Loucy (cell line): ENCODE measurements around the gene PPP2R5C.
"Not testable (repeated sequence)": the region's sequence is repeated elsewhere in the genome, so short reads cannot be mapped to it uniquely, and the experiment has no call there.

ENCODE experiments used
- H2AFZ ChIP-seq: fragments of 200-600 bp; sonication (generic); 2 replicates; pipeline ENCODE4 v1.6.0; 2016; ENCODE audit warnings: antibody characterized with exemption, mild to moderate bottlenecking, low read length, moderate library complexity
- H3F3A ChIP-seq: fragments of 200-600 bp; 2 replicates; pipeline ENCODE4 v1.6.0; 2016; ENCODE audit warnings: antibody characterized with exemption, low read depth, mild to moderate bottlenecking
- H3K27me3 ChIP-seq: fragments of 200-600 bp; sonication (generic); 2 replicates; pipeline ENCODE4 v1.6.1; 2014; ENCODE audit warnings: low read length, mild to moderate bottlenecking; ENCODE audit not compliant: insufficient read depth, poor library complexity, severe bottlenecking
- H3K36me3 ChIP-seq: fragments of 200-600 bp; sonication (generic); 2 replicates; pipeline ENCODE4 v1.6.1; 2016; ENCODE audit warnings: low read length; ENCODE audit not compliant: insufficient read depth
- H3K4me1 ChIP-seq: fragments of 200-600 bp; sonication (generic); 2 replicates; pipeline ENCODE4 v1.5.1; 2014; ENCODE audit warnings: low read length, mild to moderate bottlenecking; ENCODE audit not compliant: insufficient read depth, poor library complexity, severe bottlenecking
- H3K4me2 ChIP-seq: fragments of 200-600 bp; sonication (generic); 2 replicates; pipeline ENCODE4 v1.6.0; 2014; ENCODE audit warnings: antibody characterized with exemption, low read length, low read depth, mild to moderate bottlenecking; ENCODE audit not compliant: poor library complexity, severe bottlenecking
- H3K4me3 ChIP-seq: fragments of 200-600 bp; sonication (generic); 2 replicates; pipeline ENCODE4 v1.5.1; 2014; ENCODE audit warnings: low read length, mild to moderate bottlenecking, mixed read lengths; ENCODE audit not compliant: poor library complexity, severe bottlenecking
- H3K79me2 ChIP-seq: fragments of 200-600 bp; sonication (generic); 2 replicates; pipeline ENCODE4 v1.6.1; 2014; ENCODE audit warnings: low read length; ENCODE audit not compliant: insufficient read depth
- H3K9ac ChIP-seq: fragments of 200-600 bp; sonication (generic); 2 replicates; pipeline ENCODE4 v1.6.0; 2014; ENCODE audit warnings: mild to moderate bottlenecking, low read depth, low read length, moderate library complexity; ENCODE audit not compliant: poor library complexity, severe bottlenecking
- H3K9me2 ChIP-seq: fragments of 200-600 bp; sonication (generic); replicated peaks from 2 replicates; pipeline ENCODE4 v1.6.1; 2016; ENCODE audit warnings: low read depth, low read length, mixed read lengths
- H3K9me3 ChIP-seq: fragments of 200-600 bp; sonication (generic); 2 replicates; pipeline ENCODE4 v1.6.1; 2014; ENCODE audit warnings: mild to moderate bottlenecking, antibody characterized with exemption, low read length, low read depth; ENCODE audit not compliant: insufficient read depth
- H4K20me1 ChIP-seq: fragments of 200-600 bp; sonication (generic); 2 replicates; pipeline ENCODE4 v1.6.0; 2014; ENCODE audit warnings: antibody characterized with exemption, low read length, mild to moderate bottlenecking; ENCODE audit not compliant: insufficient read depth, poor library complexity, severe bottlenecking
- CTCF ChIP-seq: fragments of 200-600 bp; sonication (generic); conservative IDR thresholded peaks from 2 replicates; pipeline ENCODE4 v1.5.1; 2014; ENCODE audit warnings: mild to moderate bottlenecking, antibody characterized with exemption, low read length
- EZH2phosphoT487 ChIP-seq: fragments of 200-600 bp; IDR thresholded peaks from 2 replicates; pipeline ENCODE4 v1.6.1; 2018; ENCODE audit warnings: antibody characterized with exemption, mild to moderate bottlenecking, moderate library complexity, borderline replicate concordance

The PPP2R5C gene

GRCh38 chr14:101721951-101722661 lies 39.4 kb upstream of the PPP2R5C start:
- peaks cover 5% of the 10 kb centered on the region for H3K4me1 ChIP-seq
- no peak overlapping the region for H2AFZ ChIP-seq
- H3K36me3 ChIP-seq: no peaks in the 10 kb centered on the region
- no peaks in the 10 kb centered on the region for H3K79me2 ChIP-seq
- H3K4me2 ChIP-seq: peak overlapping the region; percentile 63
- TF ChIP-seq EZH2phosphoT487 (peak; percentile 100), CTCF (no peak)
- peak overlapping the region; percentile 31 for H3K4me3 ChIP-seq
- H3F3A ChIP-seq: no peaks in the 10 kb centered on the region
- H3K9ac ChIP-seq: no peak overlapping the region
- no peaks in the 10 kb centered on the region for H3K9me3 ChIP-seq
- peaks cover 7% of the 10 kb centered on the region for H4K20me1 ChIP-seq
- H3K9me2 ChIP-seq: no peaks in the 10 kb centered on the region
- H3K27me3 ChIP-seq: peaks cover 54% of the 10 kb centered on the region

GRCh38 chr14:101723061-101723595 lies 38.4 kb upstream of the PPP2R5C start:
- Histone ChIP-seq H4K20me1 (peaks cover 7% of the 10 kb centered on the region), H3K9me2 (no peaks in the 10 kb centered on the region), H3K4me1 (peaks cover 5% of the 10 kb centered on the region), H3K9me3 (no peaks in the 10 kb centered on the region), H2AFZ (no peak overlapping the region), H3F3A (no peaks in the 10 kb centered on the region), H3K9ac (no peak overlapping the region), H3K36me3 (no peaks in the 10 kb centered on the region), H3K4me3 (no peak overlapping the region), H3K4me2 (no peak overlapping the region), H3K79me2 (no peaks in the 10 kb centered on the region), H3K27me3 (peaks cover 54% of the 10 kb centered on the region)
- TF ChIP-seq EZH2phosphoT487 (no peak), CTCF (no peak)

GRCh38 chr14:101725652-101726051 lies 35.9 kb upstream of the PPP2R5C start:
- not testable (repeated sequence) for H2AFZ ChIP-seq, H3K36me3 ChIP-seq, H3F3A ChIP-seq, H3K4me3 ChIP-seq, H3K4me1 ChIP-seq, H3K9me3 ChIP-seq, H3K4me2 ChIP-seq, H3K9me2 ChIP-seq, H3K9ac ChIP-seq, H3K79me2 ChIP-seq, H4K20me1 ChIP-seq
- peaks cover 56% of the 10 kb centered on the region for H3K27me3 ChIP-seq
